T-helper 2 cell (primary cell): ENCODE measurements around the gene FLAD1.
A peak's percentile ranks its signal among the peaks of the same experiment; 100 is the strongest.

Experiments
- DNase-seq, 5 experiments: peaks; one replicate each; pipeline versions ENCODE4 v3.0.0 to v3.0.0-alpha.2; 2012 to 2022

FLAD1 gene

GRCh38 chr1:154952664-154953063 is 30.5 kb upstream of the FLAD1 start:
- no peak for DNase-seq

- DNase-seq, result no peak
These were observed 29.5 kb upstream of the FLAD1 start for GRCh38 chr1:154953611-154954038.

DNA sequence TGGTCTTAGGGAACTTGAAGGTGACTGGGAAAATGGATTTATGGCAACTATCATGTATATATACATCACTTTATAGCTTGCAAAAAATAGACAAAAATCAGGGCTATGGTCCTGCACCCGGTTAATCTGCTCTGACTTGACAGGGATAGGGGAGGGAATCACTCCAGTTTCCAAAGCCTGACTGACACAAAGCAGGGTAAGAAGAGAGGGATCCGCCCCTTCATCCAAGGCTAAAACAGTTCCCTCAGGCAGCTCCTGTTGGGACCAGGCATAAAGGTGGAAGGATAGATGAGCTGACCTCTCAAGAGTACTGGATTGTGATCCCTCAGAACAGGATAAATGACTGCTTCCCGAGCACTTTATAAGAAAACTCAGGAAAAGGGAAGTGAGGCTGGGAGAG is 28.6 kb upstream of the FLAD1 start:
- no peak for DNase-seq

GRCh38 chr1:154955039-154955717 is 28.0 kb upstream of the FLAD1 start:
- peak; percentile 69 to 99 (median 93) for DNase-seq

DNA sequence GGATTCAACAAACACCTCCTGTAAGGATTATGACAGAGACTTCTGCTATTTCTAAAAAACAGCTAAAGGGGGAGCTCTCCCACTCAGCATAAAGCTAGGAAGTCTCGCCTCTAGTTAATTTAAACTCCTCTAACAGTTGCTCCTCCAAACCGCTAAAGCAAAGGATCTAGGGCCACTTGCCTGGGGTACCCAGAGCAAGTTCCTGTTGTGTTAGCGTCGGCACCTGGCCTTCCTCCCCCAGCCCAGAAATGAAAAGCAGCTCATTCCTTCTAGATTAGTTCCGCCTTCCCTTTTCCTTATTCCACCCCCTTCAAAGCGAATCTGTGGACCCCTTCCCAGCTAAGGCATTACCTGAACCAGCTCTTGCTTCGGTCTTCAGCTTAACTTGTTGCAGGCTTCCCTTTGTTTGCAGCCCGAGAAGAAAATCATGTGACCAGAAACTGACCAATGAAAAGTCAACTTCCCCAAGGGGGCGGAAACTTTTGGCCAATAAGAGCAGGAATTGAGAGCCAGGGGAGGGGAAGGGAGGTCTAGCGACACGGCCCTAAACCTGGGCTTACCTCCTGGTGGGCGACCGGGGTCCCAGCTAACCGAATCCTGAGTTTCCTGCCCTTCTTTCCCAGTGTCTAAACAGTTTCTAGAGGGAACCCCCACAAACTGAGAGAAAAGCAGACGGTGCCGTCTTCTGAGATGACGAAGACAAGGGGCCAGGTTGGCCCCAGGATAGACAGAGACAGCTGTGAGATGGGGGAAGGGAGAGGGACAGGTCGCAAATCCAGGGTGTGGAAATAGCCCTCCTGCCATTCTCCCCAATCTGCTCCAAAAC is 27.2 kb upstream of the FLAD1 start, which contains the start of gene PBXIP1:
TSS of gene PBXIP1 (minus strand) at position 382 of the 826 bp plus-strand sequence. CDS start 2,378 bp downstream, outside the sequence.
- peak in 4 of 5 experiments; percentile 67 to 92 (median 78) for DNase-seq

GRCh38 chr1:154956544-154956941 is 26.6 kb upstream of the FLAD1 start:
- DNase-seq, result no peak

DNA sequence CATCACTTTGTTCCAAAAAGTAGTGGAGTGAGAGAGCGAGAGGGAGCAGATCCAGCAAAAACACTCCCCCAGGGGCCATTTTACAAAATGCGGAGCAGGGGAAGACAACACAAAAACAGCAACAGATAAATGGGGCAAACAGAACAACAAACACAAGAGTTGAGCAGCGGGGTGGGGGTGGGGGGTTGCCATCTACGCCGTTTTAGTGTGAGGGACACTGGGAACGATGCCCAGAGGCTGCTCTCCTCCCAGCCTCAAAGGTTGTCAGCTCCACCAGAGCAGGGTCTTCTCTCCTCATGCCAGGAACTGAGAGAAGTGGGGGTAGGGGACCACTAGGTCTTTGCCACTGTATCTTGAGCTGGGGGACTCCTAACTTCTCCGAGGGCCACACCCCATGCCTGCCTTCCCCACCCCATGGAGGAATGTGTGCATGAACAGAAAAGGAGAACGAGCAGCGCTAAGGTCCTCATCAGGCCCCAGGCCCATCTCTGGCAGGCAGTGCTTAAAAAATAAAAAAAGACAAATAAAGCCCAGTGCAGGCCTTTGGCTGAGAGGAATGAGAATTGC is 26.0 kb upstream of the FLAD1 start:
- no peak for DNase-seq

GRCh38 chr1:154958036-154958435 is 25.1 kb upstream of the FLAD1 start:
- DNase-seq, result no peak

- DNase-seq, result no peak
These were observed 24.3 kb upstream of the FLAD1 start for GRCh38 chr1:154958681-154959425.

DNA sequence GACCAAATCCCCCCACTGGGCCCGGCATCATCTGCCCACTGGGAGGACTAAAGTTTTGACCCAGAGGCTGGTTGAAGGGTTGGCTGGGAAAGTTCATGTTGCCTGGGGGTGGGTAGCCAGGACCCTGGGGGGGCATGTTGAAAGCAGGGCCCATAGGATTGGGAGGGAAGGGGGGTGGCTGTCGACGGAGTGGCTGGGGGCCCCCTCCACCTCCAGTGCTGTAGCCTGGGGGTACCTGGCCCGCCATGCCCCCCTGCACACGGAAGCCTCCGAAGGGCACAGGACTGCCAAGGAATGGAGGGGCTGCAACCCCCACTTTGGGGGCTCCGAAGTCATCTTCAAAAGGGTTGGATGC is 23.7 kb upstream of the FLAD1 start:
- no peak for DNase-seq

DNA sequence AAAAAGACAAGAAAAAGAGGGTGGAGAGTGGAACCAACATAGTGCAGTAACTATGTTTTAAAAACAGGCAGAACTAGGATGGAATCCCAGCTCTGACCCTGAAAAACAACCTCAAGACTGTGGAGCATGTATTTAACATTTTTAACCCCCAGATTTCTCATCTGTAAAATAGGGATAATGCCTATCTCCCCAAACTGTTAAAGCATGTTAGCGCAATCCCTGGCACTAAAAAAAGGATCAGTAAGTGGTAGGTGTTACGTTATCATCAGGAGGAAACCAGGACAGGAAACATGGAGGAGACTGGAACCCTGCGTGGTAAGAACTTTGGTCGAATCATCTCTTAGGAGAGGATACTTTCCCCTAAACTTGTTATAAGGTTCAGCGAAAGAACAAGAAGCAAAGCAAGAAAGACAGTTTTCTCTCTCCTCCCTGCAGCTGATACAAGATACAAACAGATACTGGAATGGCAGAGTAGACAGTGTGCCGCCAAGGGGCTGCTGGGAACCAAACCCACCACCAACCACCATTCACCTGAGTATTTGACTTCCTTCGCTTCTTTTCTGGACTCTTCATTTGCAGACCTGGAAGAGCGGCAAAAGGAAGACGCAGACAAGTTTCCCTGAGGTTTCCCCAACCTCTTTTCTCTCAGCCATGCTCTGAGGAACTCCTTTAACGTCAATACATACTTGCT is 22.6 kb upstream of the FLAD1 start:
- DNase-seq, result no peak

GRCh38 chr1:154961207-154962155 is 21.7 kb upstream of the FLAD1 start, which contains the start of gene PYGO2:
TSS of gene PYGO2 (minus strand) at chr1:154961782. CDS start at chr1:154961576, 206 bp downstream.
- peak; percentile 66 to 87 (median 77) for DNase-seq

GRCh38 chr1:154962156-154962749 is 20.9 kb upstream of the FLAD1 start:
- DNase-seq, result peak in 1 of 5 experiments; percentile 57

- DNase-seq, result no peak
These were observed 20.3 kb upstream of the FLAD1 start for GRCh38 chr1:154962795-154963330.

DNA sequence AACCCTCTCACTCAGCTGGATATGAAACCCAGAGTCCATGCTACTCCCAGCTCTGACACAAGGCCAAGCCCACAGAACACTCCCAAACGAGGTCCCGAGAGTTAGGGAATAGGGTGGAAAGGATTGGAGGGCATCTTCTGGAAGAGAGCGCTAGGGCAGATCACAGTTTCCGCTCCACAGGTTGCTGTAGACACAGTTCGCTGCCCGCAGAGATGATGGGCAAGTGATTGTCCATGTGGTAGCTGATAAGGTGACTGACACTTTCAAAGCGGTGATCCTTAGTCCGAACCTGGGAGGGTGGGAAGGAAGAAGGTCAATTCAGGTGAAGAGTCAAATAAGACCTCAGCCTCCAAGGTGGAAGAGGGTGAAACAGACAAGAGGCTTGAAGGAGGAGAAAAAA is 19.5 kb upstream of the FLAD1 start:
- no peak for DNase-seq

DNA sequence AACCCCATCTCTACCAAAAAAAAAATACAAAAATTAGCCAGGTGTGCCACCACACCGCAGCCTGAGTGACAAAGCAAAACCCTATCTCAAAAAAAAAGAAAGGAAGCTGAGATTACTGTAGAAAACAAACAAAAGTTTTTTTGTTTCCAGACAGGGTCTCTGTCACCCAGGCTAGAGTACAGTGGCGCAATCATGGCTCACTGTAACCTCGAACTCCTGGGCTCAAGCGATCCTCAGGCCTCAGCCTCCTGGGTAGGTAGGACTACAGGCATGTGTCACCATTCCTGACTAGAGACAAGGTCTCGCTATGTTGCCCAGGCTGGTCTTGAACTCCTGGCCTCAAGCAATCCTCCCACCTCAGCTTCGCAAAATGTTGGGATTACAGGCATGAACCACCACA is 18.8 kb upstream of the FLAD1 start:
- DNase-seq, result no peak

DNA sequence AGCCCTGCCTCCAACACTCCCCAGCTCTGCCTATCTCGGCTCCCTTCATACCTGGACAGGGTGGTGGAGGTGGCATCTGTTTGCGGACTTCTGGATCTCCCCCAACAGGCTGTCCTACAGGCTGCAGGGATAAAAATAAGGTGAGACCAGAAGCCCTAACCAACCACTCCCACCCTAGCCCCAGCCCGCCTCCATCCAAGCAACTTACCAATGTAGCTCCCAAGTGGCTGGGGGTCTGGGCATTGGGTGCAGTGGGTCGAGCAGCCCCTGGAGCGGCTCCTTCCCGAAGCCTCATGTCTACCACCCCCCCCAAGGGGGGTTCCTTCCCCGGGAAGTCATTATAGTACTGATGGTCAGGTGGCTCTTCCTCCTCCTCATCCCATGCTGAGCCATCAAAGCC is 17.0 kb upstream of the FLAD1 start:
- no peak for DNase-seq

DNA sequence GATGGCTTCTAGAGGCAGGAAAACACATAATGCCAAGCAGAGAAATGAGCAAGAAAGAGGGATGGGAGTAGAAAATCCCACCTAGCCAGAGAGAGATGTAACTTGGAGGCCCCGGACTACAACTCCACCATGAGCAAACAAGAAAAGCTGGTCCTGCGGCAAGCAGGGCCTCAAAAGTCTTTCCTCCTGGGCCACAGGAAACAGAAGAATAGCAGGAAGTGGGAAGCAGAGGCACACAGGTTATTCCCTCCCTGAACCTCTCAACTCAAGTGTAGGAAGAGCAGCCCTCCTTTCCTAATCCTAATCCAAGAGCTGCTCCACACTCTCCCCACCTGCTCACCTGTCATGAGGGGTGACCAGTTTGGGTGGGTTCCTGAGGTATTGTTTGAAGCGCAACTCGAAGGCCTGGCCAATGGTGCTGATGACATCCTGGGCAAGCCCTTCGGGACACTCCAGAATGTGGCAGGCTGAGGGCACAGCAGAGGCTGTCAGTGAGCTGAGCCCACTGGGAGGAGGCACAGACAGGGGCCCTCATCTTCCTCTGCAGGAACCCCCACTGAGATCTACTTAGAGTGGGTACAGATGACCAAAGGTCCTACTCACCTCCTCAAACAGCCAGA is 15.7 kb upstream of the FLAD1 start:
- no peak for DNase-seq

- no peak for DNase-seq
These were observed 14.4 kb upstream of the FLAD1 start for GRCh38 chr1:154968731-154969130.

GRCh38 chr1:154969246-154969645 is 13.9 kb upstream of the FLAD1 start:
- no peak for DNase-seq
